Muscle layer of duodenum (tissue), 2 donors: Measurements from ENCODE around the gene CCR1.

ENCODE experiments used
- H3K27ac ChIP-seq: one replicate; pipeline ENCODE4 v1.7.0; 2013; ENCODE audit warnings: mild to moderate bottlenecking, low read length
- H3K27me3 ChIP-seq: one replicate; pipeline ENCODE4 v1.7.0; 2013; ENCODE audit warnings: low read depth, mild to moderate bottlenecking, control low read depth, low read length
- H3K36me3 ChIP-seq, 2 donors: one replicate each; pipeline ENCODE4 v1.7.0; 2013; ENCODE audit warnings: low read length in 2 of 2, control low read depth in 1 of 2, mild to moderate bottlenecking in 1 of 2; ENCODE audit not compliant: insufficient read depth in 2 of 2, control insufficient read depth in 1 of 2
- H3K4me1 ChIP-seq, 2 donors: one replicate each; pipeline ENCODE4 v1.7.0; 2013; ENCODE audit warnings: low read length in 2 of 2, mild to moderate bottlenecking in 2 of 2, control low read depth in 1 of 2, moderate library complexity in 1 of 2; ENCODE audit not compliant: insufficient read depth in 2 of 2, control insufficient read depth in 1 of 2
- H3K4me3 ChIP-seq, 2 donors: one replicate each; pipeline ENCODE4 v1.7.0; 2013; ENCODE audit warnings: low read length in 2 of 2, low read depth in 1 of 2, mild to moderate bottlenecking in 1 of 2
- H3K9me3 ChIP-seq, 2 donors: one replicate each; pipeline ENCODE4 v1.7.0; 2013; ENCODE audit warnings: low read length in 2 of 2, control low read depth in 1 of 2, mild to moderate bottlenecking in 1 of 2; ENCODE audit not compliant: control insufficient read depth in 1 of 2
- donor health status: healthy.

Gene CCR1

GRCh38 chr3:46194868-46195553 is 13.1 kb downstream of the CCR1 start:
- Histone ChIP-seq H3K4me1 (no peaks in the 10 kb centered on the region), H3K27me3 (no peaks in the 10 kb centered on the region), H3K36me3 (no peaks in the 10 kb centered on the region), H3K9me3 (peaks cover 9 to 17% of the 10 kb centered on the region in 2 donors), H3K27ac (no peak overlapping the region), H3K4me3 (no peak overlapping the region)

DNA sequence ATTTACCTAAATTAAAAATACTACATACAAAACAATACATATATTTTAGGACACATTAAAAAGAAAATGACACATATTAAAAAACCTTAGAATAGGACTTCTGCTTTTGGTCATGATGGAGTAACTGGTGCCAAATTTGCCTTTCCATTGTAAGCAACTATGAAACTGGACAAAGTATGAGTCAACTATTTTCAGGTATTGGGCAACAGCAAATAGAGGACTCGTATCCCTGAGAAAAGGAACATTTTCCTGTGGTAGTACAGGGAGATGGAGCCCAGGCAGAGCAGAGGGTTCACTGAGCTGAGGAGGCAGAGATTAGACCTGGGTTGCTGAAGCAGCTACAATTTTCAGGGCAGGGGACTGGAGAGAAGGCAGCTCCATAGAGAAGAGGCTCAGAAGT is 14.7 kb downstream of the CCR1 start:
- H3K27me3 ChIP-seq, result no peaks in the 10 kb centered on the region
- peaks cover 9 to 17% of the 10 kb centered on the region in 2 donors for H3K9me3 ChIP-seq
- no peaks in the 10 kb centered on the region for H3K4me1 ChIP-seq
- no peak overlapping the region for H3K4me3 ChIP-seq
- H3K36me3 ChIP-seq, result no peaks in the 10 kb centered on the region
- H3K27ac ChIP-seq, result no peak overlapping the region

DNA sequence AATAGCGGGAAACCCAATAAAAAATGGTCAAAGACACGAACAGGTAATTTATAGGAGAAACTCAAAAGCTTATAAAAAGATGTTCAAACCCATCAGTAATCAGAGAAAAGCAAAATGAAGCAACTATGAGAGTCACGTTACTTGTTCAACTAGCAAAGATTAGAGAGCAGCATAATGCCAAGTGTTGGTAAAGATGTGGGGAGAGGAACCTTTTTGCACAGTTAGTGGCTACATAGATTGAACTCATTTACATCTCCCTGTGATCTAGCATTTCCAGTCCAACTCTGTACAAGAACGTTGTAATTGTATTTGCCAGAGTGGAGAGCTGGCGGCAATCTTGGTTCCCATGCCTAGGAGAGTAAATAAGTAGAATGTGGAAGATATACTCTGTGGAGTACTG is 15.2 kb downstream of the CCR1 start:
- H3K27ac ChIP-seq, result no peak overlapping the region
- H3K36me3 ChIP-seq, result no peaks in the 10 kb centered on the region
- peaks cover 9 to 17% of the 10 kb centered on the region in 2 donors for H3K9me3 ChIP-seq
- H3K27me3 ChIP-seq, result no peaks in the 10 kb centered on the region
- no peaks in the 10 kb centered on the region for H3K4me1 ChIP-seq
- H3K4me3 ChIP-seq, result no peak overlapping the region

DNA sequence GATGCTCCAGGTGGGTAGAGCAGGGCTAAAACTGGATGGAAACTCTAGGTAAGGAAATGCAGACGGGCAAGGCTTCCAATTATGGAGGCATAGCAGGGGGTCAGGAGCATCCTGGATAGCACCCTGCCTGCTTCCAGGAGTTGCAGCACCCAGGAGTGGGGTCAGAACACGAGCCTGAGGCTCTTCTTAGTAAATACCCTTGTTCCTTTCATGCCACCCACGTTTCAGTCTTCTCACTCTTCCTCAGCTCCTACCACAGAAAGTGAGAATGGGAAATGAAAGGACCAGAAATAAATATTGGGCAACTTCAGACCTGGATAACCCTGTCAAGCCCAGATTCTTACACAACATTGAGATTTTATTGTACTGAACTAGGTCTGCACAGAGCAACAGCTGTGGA is 16.4 kb downstream of the CCR1 start:
- Histone ChIP-seq H3K27ac (no peak overlapping the region), H3K36me3 (no peaks in the 10 kb centered on the region)

GRCh38 chr3:46188708-46189107 is 19.4 kb downstream of the CCR1 start:
- peaks cover 2 to 8% of the 10 kb centered on the region in 2 donors for H3K9me3 ChIP-seq
- H3K36me3 ChIP-seq, result no peaks in the 10 kb centered on the region
- H3K4me3 ChIP-seq, result no peak overlapping the region
- no peak overlapping the region for H3K27ac ChIP-seq
- H3K27me3 ChIP-seq, result no peaks in the 10 kb centered on the region
- H3K4me1 ChIP-seq, result no peaks in the 10 kb centered on the region

More for the DNA sequence above, 16.4 kb downstream of the CCR1 start:
- Histone ChIP-seq H3K4me3 (no peak overlapping the region), H3K4me1 (no peaks in the 10 kb centered on the region), H3K27me3 (no peaks in the 10 kb centered on the region), H3K9me3 (peaks cover 9 to 17% of the 10 kb centered on the region in 2 donors)

- H3K27ac ChIP-seq, result no peak overlapping the region
- H3K27me3 ChIP-seq, result no peaks in the 10 kb centered on the region
- H3K9me3 ChIP-seq, result peaks cover 0 to under 1% of the 10 kb centered on the region in 2 donors
- no peaks in the 10 kb centered on the region for H3K4me1 ChIP-seq
- H3K36me3 ChIP-seq, result no peaks in the 10 kb centered on the region
- no peak overlapping the region for H3K4me3 ChIP-seq
Measured at GRCh38 chr3:46187876-46188275, 20.2 kb downstream of the CCR1 start.

DNA sequence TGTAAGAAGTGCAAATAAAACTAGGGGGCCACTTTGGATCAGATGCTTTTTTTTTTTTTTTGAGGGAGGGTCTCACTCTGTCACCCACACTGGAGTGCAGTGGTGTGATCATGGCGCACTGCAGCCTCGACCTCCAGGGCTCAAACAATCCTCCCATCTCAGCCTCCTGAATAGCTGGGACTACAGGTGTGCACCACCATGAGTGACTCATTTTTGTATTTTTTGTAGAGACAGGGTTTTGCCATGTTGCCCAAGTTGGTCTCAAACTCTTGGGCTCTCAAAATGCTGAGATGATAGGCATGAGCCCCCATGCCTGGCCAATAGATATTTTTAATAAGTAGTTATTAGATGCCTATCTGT is 20.8 kb downstream of the CCR1 start:
- H3K9me3 ChIP-seq, result no peaks in the 10 kb centered on the region
- no peaks in the 10 kb centered on the region for H3K27me3 ChIP-seq
- no peak overlapping the region for H3K4me3 ChIP-seq
- no peak overlapping the region for H3K27ac ChIP-seq
- no peaks in the 10 kb centered on the region for H3K36me3 ChIP-seq
- H3K4me1 ChIP-seq, result no peaks in the 10 kb centered on the region

DNA sequence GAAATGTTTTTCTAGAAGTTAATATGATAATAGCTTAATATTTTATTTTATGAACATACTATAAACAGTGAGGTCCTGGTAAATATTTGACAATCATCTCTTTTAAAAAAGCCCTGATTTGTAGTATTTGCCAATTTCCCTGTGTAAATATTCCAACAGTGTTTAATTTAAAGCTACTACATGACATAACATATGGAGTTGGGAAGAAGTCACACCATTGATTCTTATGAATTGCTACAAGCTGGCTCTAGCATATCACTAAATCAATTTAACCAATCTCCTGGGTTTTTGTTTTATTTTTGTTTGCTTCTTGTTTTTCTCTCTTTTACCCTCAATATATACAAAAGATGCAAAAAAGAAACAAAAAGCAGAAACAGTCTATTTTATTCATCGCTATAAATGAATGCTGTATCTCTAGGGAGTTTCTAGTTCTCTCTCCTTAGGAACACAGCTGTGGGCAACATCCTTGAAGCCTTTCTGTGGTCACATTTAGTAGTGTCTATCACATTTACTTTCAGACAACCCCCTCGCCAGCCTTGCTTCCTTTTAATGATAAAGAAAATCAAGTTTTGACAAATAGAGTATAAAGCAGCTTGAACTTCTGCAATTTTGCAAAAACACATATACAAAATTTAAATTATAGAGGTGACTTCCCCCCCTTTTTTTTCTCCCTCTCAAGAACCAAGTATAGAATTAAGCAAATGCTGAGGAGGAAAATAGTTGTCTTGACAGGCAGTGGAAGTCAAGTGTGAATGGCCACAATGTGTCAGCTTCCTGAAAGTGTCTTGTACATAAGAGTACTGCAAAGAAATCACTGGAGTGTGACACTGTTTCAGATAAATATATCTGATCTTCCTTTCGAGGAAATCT is 21.4 kb downstream of the CCR1 start:
- no peaks in the 10 kb centered on the region for H3K36me3 ChIP-seq
- H3K9me3 ChIP-seq, result no peaks in the 10 kb centered on the region
- H3K27ac ChIP-seq, result no peak overlapping the region
- no peaks in the 10 kb centered on the region for H3K27me3 ChIP-seq
- no peaks in the 10 kb centered on the region for H3K4me1 ChIP-seq
- no peak overlapping the region for H3K4me3 ChIP-seq

DNA sequence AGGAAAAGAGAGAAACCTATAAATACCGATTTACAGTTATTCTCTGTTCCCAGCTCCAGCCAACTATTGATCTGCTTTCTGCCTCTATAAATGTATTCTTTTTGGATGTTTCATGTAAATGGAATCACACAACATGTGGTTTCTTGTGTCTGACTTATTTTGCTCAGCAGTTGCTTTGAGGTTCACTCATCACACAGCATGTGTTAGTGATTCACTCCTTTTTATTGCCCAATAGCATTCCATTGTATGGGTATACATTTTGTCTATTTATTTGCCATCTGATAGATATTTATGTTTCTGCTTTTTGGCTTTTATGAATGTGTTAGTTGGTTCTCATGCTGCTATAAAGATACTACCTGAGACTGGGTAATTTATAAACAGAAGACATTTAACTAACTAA is 23.6 kb downstream of the CCR1 start:
- Histone ChIP-seq H3K4me3 (no peak overlapping the region), H3K27ac (no peak overlapping the region), H3K36me3 (no peaks in the 10 kb centered on the region), H3K27me3 (no peaks in the 10 kb centered on the region), H3K9me3 (no peaks in the 10 kb centered on the region), H3K4me1 (no peaks in the 10 kb centered on the region)

GRCh38 chr3:46183330-46183729 is 24.8 kb downstream of the CCR1 start:
- Histone ChIP-seq H3K36me3 (no peaks in the 10 kb centered on the region), H3K9me3 (no peaks in the 10 kb centered on the region), H3K27me3 (no peaks in the 10 kb centered on the region), H3K4me1 (no peaks in the 10 kb centered on the region), H3K27ac (no peak overlapping the region), H3K4me3 (no peak overlapping the region)

DNA sequence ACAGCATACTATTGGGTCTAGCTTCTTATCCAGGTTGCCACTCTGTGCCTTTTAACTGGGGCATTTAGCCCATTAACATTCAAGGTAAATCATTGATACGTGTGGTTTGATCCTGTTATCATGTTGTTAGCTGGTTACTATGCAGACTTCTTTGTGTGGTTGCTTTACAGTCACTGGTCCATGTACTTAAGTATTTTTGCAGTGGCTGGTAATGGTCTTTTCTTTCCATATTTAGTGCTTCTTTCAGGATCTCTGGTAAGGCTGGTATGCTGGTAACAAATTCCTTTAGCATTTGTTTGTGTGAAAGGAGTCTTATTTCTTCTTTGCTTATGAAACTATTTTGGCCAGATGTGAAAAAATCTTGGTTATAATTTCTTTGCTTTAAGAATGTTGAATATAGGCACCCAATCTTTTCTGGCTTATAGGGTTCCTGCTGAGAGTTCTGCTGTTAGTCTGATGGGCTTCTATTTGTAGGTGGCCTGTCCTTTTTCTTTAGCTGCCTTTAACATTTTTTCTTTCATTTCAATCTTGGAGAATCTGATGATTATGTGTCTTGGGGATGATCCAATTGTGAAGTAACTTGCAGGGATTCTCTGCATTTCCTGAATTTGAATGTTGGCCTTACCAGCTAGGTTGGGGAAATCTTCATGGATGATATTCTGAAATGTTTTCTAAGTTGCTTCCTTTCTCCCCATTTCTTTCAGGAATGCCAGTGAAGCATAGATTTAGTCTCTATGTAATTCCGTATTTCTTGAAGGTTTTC is 39.3 kb downstream of the CCR1 start:
- Histone ChIP-seq H3K4me1 (no peaks in the 10 kb centered on the region), H3K27ac (no peak overlapping the region), H3K27me3 (no peaks in the 10 kb centered on the region), H3K9me3 (no peaks in the 10 kb centered on the region), H3K36me3 (no peaks in the 10 kb centered on the region), H3K4me3 (no peak overlapping the region)
